OCI-LY7 (cell line): ENCODE data around the gene INSYN2B.

Experiments used
- EZH2phosphoT487 ChIP-seq: fragments of 200-600 bp; sonication (generic); IDR thresholded peaks from 2 replicates; pipeline ENCODE4 v1.6.1; 2018; ENCODE audit warnings: low read depth, borderline replicate concordance, mild to moderate bottlenecking, mixed run types, antibody characterized with exemption, low read length, moderate library complexity, mixed read lengths
- TF ChIP-seq, protein P1 (sequence below): fragments of 200-600 bp; sonication (generic); conservative IDR thresholded peaks from 2 replicates; pipeline ENCODE4 v1.5.1; 2014; ENCODE audit warnings: mild to moderate bottlenecking, antibody characterized with exemption, low read length, moderate library complexity, mixed read lengths

DNA sequence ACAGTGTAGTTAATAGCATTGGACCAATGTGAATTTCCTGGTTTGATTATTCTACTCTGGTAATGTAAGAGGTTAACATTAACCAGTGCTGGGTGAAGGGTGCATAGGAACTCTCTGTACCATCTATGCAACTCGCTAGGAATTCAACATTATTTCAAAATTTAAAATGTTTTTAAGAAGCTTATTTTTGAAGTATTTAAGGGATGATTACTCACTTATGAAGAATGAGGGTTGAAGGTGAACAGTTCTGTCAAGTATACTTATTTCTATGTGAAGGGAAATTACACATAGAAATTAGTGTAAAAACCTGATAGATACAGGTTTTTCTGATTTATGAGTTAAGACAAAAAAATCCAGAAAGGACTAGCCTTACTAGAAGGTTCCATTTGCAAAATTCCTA lies 165.8 kb downstream of the INSYN2B start:
- TF ChIP-seq EZH2phosphoT487 = no peak
- TF ChIP-seq, protein P1, sequence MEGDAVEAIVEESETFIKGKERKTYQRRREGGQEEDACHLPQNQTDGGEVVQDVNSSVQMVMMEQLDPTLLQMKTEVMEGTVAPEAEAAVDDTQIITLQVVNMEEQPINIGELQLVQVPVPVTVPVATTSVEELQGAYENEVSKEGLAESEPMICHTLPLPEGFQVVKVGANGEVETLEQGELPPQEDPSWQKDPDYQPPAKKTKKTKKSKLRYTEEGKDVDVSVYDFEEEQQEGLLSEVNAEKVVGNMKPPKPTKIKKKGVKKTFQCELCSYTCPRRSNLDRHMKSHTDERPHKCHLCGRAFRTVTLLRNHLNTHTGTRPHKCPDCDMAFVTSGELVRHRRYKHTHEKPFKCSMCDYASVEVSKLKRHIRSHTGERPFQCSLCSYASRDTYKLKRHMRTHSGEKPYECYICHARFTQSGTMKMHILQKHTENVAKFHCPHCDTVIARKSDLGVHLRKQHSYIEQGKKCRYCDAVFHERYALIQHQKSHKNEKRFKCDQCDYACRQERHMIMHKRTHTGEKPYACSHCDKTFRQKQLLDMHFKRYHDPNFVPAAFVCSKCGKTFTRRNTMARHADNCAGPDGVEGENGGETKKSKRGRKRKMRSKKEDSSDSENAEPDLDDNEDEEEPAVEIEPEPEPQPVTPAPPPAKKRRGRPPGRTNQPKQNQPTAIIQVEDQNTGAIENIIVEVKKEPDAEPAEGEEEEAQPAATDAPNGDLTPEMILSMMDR = no peak
